Measurements from ENCODE around the gene NCOA3. TPM values are rescaled to one million over a fixed set of nuclear protein-coding genes. Genes with fewer than 3 reads are reported as not detected.

The NCOA3 gene
- polyA plus RNA-seq, 4 donors: 37.1 to 39.3 (median 38.4) TPM

- DNase-seq (ENCODE audit: low read depth in 4 of 4, low spot score in 3 of 4): peak in 1 of 4 donors; percentile 24
These were observed 159.5 kb downstream of the NCOA3 start for GRCh38 chr20:47660983-47661700.

GRCh38 chr20:47661714-47662113 lies 160.0 kb downstream of the NCOA3 start:
- no peak for DNase-seq (ENCODE audit: low read depth in 4 of 4, low spot score in 3 of 4)

GRCh38 chr20:47662483-47663353 lies 161.0 kb downstream of the NCOA3 start:
- no peak for DNase-seq (ENCODE audit: low read depth in 4 of 4, low spot score in 3 of 4)

- DNase-seq (ENCODE audit: low read depth in 4 of 4, low spot score in 3 of 4): peak in 3 of 4 donors; percentile 55 to 60 (median 58)
These were observed 161.8 kb downstream of the NCOA3 start for GRCh38 chr20:47663354-47664067.

GRCh38 chr20:47664068-47664437 lies 162.4 kb downstream of the NCOA3 start:
- DNase-seq (ENCODE audit: low read depth in 4 of 4, low spot score in 3 of 4): no peak

GRCh38 chr20:47664744-47665143 lies 163.1 kb downstream of the NCOA3 start:
- DNase-seq (ENCODE audit: low read depth in 4 of 4, low spot score in 3 of 4): no peak

GRCh38 chr20:47665221-47665991 lies 163.7 kb downstream of the NCOA3 start:
- DNase-seq (ENCODE audit: low read depth in 4 of 4, low spot score in 3 of 4): no peak

GRCh38 chr20:47666304-47666703 lies 164.6 kb downstream of the NCOA3 start:
- no peak for DNase-seq (ENCODE audit: low read depth in 4 of 4, low spot score in 3 of 4)

- DNase-seq (ENCODE audit: low read depth in 4 of 4, low spot score in 3 of 4): no peak
These were observed 165.4 kb downstream of the NCOA3 start for GRCh38 chr20:47667086-47667485.

GRCh38 chr20:47667531-47668312 lies 166.0 kb downstream of the NCOA3 start:
- no peak for DNase-seq (ENCODE audit: low read depth in 4 of 4, low spot score in 3 of 4)

- DNase-seq (ENCODE audit: low read depth in 4 of 4, low spot score in 3 of 4): no peak
These were observed 166.8 kb downstream of the NCOA3 start for GRCh38 chr20:47668313-47669151.

- no peak for DNase-seq (ENCODE audit: low read depth in 4 of 4, low spot score in 3 of 4)
These were observed 167.4 kb downstream of the NCOA3 start for GRCh38 chr20:47669152-47669425.

- no peak for DNase-seq (ENCODE audit: low read depth in 4 of 4, low spot score in 3 of 4)
These were observed 167.8 kb downstream of the NCOA3 start for GRCh38 chr20:47669489-47669888.

- no peak for DNase-seq (ENCODE audit: low read depth in 4 of 4, low spot score in 3 of 4)
These were observed 168.5 kb downstream of the NCOA3 start for GRCh38 chr20:47669927-47670890.

GRCh38 chr20:47670913-47671312 lies 169.2 kb downstream of the NCOA3 start:
- no peak for DNase-seq (ENCODE audit: low read depth in 4 of 4, low spot score in 3 of 4)

- no peak for DNase-seq (ENCODE audit: low read depth in 4 of 4, low spot score in 3 of 4)
These were observed 170.5 kb downstream of the NCOA3 start for GRCh38 chr20:47672166-47672565.

- DNase-seq (ENCODE audit: low read depth in 4 of 4, low spot score in 3 of 4): no peak
These were observed 171.4 kb downstream of the NCOA3 start for GRCh38 chr20:47672886-47673670.

All from left renal pelvis (tissue), 4 donors.